Panc1 (cell line): ENCODE data around the gene DPH1. TPM values are rescaled to one million over a fixed set of nuclear protein-coding genes. Genes with fewer than 3 reads are reported as not detected.

Experiments used
- ATAC-seq: fragments of 200-7000 bp; cut with Tn5 transposase; 2 replicates; pipeline ENCODE4 v1.9.1; 2020; ENCODE audit warnings: mild to moderate bottlenecking, moderate library complexity
- BruUV-seq: library from RNA; stranded (reverse); fragments of 400-500 nt; replicated peaks from 2 replicates; lab custom pipeline; 2021; lab: Mats Ljungman, UMichigan
- CTCF ChIA-PET: fragments of 300-600 bp; sonication (Branson Sonifier 250); formaldehyde crosslinking; loops from one replicate; lab custom pipeline; 2022; ENCODE audit warnings: antibody characterized with exemption; lab: Charles Lee
- POLR2A ChIA-PET: fragments of 300-600 bp; sonication (Branson Sonifier 250); formaldehyde crosslinking; loops from one replicate; lab custom pipeline; 2022; ENCODE audit warnings: antibody characterized with exemption; lab: Charles Lee
- DNase-seq: peaks from one replicate; pipeline ENCODE4 v3.0.0-alpha.2; 2010; ENCODE audit warnings: low read depth, low spot score
- H3K27ac ChIP-seq: 2 replicates; pipeline ENCODE4 v1.5.1; 2011; ENCODE audit warnings: mild to moderate bottlenecking, low read length, inconsistent platforms
- H3K27me3 ChIP-seq: fragments of 200-500 bp; sonication (Bioruptor generic); 2 replicates; pipeline ENCODE4 v1.6.0; 2014; ENCODE audit warnings: low read length, inconsistent platforms; ENCODE audit not compliant: control insufficient read depth, insufficient read depth
- H3K36me3 ChIP-seq: fragments of 200-500 bp; sonication (Bioruptor generic); 2 replicates; pipeline ENCODE4 v1.5.1; 2014; ENCODE audit warnings: inconsistent platforms, mild to moderate bottlenecking, low read length, moderate library complexity; ENCODE audit not compliant: control insufficient read depth, insufficient read depth
- H3K4me1 ChIP-seq: 2 replicates; pipeline ENCODE4 v1.5.1; 2011; ENCODE audit warnings: inconsistent platforms, mild to moderate bottlenecking, low read length, moderate library complexity; ENCODE audit not compliant: control insufficient read depth, insufficient read depth
- H3K4me3 ChIP-seq, 2 experiments: 2 replicates each; pipeline ENCODE4 v1.5.1; 2011 to 2012; ENCODE audit warnings: low read depth in 2 of 2, low read length in 2 of 2, mild to moderate bottlenecking in 2 of 2, inconsistent platforms in 1 of 2, moderate library complexity in 1 of 2
- H3K9me3 ChIP-seq: fragments of 200-500 bp; sonication (Bioruptor generic); 2 replicates; pipeline ENCODE4 v1.5.1; 2014; ENCODE audit warnings: low read depth, mild to moderate bottlenecking, inconsistent platforms, low read length, moderate library complexity; ENCODE audit not compliant: control insufficient read depth, insufficient read depth
- POLR2AphosphoS5 ChIP-seq: IDR thresholded peaks from 2 replicates; pipeline ENCODE4 v1.6.1; 2012; ENCODE audit warnings: mild to moderate bottlenecking, low read depth, low read length, moderate library complexity
- REST ChIP-seq, 2 experiments: IDR thresholded peaks; 2 replicates each; pipeline ENCODE4 v1.6.1; 2011 to 2012; ENCODE audit warnings: low read depth in 2 of 2, control low read depth in 1 of 2, low read length in 1 of 2, mild to moderate bottlenecking in 1 of 2, moderate library complexity in 1 of 2; ENCODE audit not compliant: insufficient read depth in 1 of 2
- SIN3A ChIP-seq: IDR thresholded peaks from 2 replicates; pipeline ENCODE4 v1.6.1; 2012; ENCODE audit warnings: low read depth, mild to moderate bottlenecking, low read length, moderate library complexity, borderline replicate concordance; ENCODE audit not compliant: insufficient read depth
- TCF7L2 ChIP-seq: IDR thresholded peaks from 2 replicates; pipeline ENCODE4 v1.6.1; 2011; ENCODE audit warnings: mild to moderate bottlenecking, low read depth, low read length, inconsistent platforms
- in situ Hi-C: cut with HindIII; loops from 2 replicates; pipeline ENCODE4 v1.10.0; 2016; ENCODE audit warnings: low sequenced_read_pairs, low pct_unique_long_range_greater_than_20kb
- intact Hi-C: fragments of 100-400 bp; cut with micrococcal nuclease; formaldehyde crosslinking; loops from one replicate; pipeline ENCODE4 v1.10.0; 2022; ENCODE audit not compliant: unreplicated experiment
- total RNA-seq: library from RNA; stranded (reverse); gene quantifications from one replicate; pipeline ENCODE4 v1.2.1, GENCODE V29; 2021; ENCODE audit not compliant: unreplicated experiment
- TF ChIP-seq, protein P1 (sequence below): fragments of 450-650 bp; IDR thresholded peaks from 2 replicates; pipeline ENCODE4 v1.5.1; 2017; ENCODE audit warnings: mild to moderate bottlenecking

Gene DPH1
- total RNA-seq, 1 experiment from 2014 or later, result 24.3 TPM

- no TSS peak for BruUV-seq
- Histone ChIP-seq H3K4me3 (no peak overlapping the region), H3K36me3 (no peaks in the 10 kb centered on the region; the same call in 1 of the 2 replicates), H3K4me1 (no peaks in the 10 kb centered on the region), H3K9me3 (no peaks in the 10 kb centered on the region), H3K27me3 (no peaks in the 10 kb centered on the region), H3K27ac (no peak overlapping the region)
- ChIA-PET POLR2A (no interaction called here), CTCF (interaction anchor here (0.6 kb wide), 1 partner anchor 23 kb away, joined by 5 read pairs; no protein-coding TSS in a partner anchor)
- in situ Hi-C loops, result no loop called here
- intact Hi-C loops, result no loop called here
- ATAC-seq (no peak), DNase-seq (no peak)
- TF ChIP-seq REST (IDR thresholded peaks at IDR 0.05; ENCODE audit: insufficient read depth in 1 of 2, low read depth in 2 of 2, low read length in 1 of 2) (no peak), SIN3A (no peak), TCF7L2 (no peak), POLR2AphosphoS5 (no peak)
- TF ChIP-seq, protein P1, sequence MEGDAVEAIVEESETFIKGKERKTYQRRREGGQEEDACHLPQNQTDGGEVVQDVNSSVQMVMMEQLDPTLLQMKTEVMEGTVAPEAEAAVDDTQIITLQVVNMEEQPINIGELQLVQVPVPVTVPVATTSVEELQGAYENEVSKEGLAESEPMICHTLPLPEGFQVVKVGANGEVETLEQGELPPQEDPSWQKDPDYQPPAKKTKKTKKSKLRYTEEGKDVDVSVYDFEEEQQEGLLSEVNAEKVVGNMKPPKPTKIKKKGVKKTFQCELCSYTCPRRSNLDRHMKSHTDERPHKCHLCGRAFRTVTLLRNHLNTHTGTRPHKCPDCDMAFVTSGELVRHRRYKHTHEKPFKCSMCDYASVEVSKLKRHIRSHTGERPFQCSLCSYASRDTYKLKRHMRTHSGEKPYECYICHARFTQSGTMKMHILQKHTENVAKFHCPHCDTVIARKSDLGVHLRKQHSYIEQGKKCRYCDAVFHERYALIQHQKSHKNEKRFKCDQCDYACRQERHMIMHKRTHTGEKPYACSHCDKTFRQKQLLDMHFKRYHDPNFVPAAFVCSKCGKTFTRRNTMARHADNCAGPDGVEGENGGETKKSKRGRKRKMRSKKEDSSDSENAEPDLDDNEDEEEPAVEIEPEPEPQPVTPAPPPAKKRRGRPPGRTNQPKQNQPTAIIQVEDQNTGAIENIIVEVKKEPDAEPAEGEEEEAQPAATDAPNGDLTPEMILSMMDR, result no peak
These were observed 38.1 kb downstream of the DPH1 start for GRCh38 chr17:2068031-2068518.

DNA sequence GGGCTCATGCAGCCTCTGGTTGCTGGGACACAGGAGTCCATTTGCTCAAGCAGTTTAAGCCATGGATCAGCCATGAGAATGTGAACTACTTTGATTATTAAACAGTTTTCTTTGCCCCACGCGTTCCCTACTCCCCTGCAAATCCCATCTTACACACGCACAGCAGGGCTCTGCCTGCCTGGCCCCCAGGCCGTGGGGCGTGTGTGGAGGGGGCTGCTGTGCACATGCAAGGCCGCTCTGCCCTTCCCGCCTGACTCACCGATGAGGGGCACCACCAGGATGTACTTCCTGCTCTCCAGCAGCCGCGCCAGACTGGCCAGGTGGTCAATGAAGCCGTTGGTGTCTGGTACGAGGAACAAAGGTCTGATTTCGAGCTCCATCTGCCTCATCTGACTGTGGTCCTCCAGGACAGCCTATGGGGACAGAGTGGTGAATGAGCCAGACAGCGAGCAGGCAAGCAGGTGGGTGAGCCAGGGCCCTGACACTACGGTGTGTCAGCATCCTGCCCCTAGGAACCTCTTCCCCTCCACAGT is 38.6 kb downstream of the DPH1 start:
- Histone ChIP-seq H3K4me3 (no peak overlapping the region), H3K4me1 (no peaks in the 10 kb centered on the region), H3K27ac (no peak overlapping the region), H3K27me3 (no peaks in the 10 kb centered on the region), H3K36me3 (no peaks in the 10 kb centered on the region; the same call in 1 of the 2 replicates), H3K9me3 (no peaks in the 10 kb centered on the region)
- CTCF ChIA-PET, result interaction anchor here (0.6 kb wide), 1 partner anchor 23 kb away, joined by 5 read pairs; no protein-coding TSS in a partner anchor
- intact Hi-C loops (no loop called here), in situ Hi-C loops (no loop called here)
- DNase-seq (no peak), ATAC-seq (no peak)
- POLR2A ChIA-PET, result no interaction called here
- TF ChIP-seq POLR2AphosphoS5, result no peak
- no TSS peak for BruUV-seq
